Panc1 (cell line): Measurements from ENCODE around the gene ARHGEF39.

ENCODE experiments used
- POLR2AphosphoS5 ChIP-seq: IDR thresholded peaks from 2 replicates; pipeline ENCODE4 v1.6.1; 2012; ENCODE audit warnings: mild to moderate bottlenecking, low read depth, low read length, moderate library complexity
- SIN3A ChIP-seq: IDR thresholded peaks from 2 replicates; pipeline ENCODE4 v1.6.1; 2012; ENCODE audit warnings: low read depth, mild to moderate bottlenecking, low read length, moderate library complexity, borderline replicate concordance; ENCODE audit not compliant: insufficient read depth
- TCF7L2 ChIP-seq: IDR thresholded peaks from 2 replicates; pipeline ENCODE4 v1.6.1; 2011; ENCODE audit warnings: mild to moderate bottlenecking, low read depth, low read length, inconsistent platforms
- TF ChIP-seq, protein P1 (sequence below): fragments of 450-650 bp; IDR thresholded peaks from 2 replicates; pipeline ENCODE4 v1.5.1; 2017; ENCODE audit warnings: mild to moderate bottlenecking
- TF ChIP-seq, protein P2 (sequence below), 2 experiments: IDR thresholded peaks; 2 replicates each; pipeline ENCODE4 v1.6.1; 2011 to 2012; ENCODE audit warnings: low read depth in 2 of 2, control low read depth in 1 of 2, low read length in 1 of 2, mild to moderate bottlenecking in 1 of 2, moderate library complexity in 1 of 2; ENCODE audit not compliant: insufficient read depth in 1 of 2

DNA sequence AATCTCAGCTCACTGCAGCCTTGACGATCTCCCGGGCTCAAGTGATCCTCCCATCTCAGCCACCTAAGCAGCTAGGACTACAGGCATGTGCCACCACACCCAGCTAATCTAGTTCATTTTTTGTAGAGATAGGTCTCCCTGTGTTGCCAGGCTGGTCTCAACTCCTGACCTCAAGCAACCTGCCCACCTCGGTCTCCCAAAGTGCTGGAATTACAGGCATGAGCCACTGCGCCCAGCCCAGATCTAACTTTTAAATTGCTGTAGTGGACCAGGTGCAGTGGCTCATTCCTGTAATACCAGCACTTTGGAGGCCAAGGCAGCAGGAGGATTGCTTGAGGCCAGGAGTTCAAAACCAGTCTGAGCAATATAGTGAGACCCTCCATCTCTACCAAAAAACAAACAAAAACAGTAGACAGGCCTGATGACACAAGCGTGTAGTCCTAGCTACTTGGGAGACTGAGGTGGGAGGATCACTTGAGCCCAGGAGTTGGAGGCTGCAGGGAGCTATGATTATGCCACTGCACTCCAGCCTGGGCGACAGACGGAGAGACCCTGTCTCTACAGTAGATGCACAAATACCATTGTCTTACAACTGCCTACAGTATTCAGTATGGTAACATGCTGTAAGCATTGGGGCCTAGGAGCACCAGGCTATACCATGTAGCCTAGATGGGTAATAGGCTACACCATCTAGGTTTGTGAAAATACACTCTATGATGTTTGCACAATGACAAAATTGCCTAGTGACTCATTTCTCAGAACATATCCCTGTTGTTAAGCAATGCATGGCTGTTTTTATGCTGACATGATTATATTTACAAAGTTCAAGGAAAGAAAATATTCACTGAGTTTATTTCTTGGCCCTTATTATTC, 12.8 kb downstream of the ARHGEF39 start:
- TF ChIP-seq, protein P1, sequence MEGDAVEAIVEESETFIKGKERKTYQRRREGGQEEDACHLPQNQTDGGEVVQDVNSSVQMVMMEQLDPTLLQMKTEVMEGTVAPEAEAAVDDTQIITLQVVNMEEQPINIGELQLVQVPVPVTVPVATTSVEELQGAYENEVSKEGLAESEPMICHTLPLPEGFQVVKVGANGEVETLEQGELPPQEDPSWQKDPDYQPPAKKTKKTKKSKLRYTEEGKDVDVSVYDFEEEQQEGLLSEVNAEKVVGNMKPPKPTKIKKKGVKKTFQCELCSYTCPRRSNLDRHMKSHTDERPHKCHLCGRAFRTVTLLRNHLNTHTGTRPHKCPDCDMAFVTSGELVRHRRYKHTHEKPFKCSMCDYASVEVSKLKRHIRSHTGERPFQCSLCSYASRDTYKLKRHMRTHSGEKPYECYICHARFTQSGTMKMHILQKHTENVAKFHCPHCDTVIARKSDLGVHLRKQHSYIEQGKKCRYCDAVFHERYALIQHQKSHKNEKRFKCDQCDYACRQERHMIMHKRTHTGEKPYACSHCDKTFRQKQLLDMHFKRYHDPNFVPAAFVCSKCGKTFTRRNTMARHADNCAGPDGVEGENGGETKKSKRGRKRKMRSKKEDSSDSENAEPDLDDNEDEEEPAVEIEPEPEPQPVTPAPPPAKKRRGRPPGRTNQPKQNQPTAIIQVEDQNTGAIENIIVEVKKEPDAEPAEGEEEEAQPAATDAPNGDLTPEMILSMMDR = no peak
- TF ChIP-seq POLR2AphosphoS5 = no peak
- TF ChIP-seq, protein P2, sequence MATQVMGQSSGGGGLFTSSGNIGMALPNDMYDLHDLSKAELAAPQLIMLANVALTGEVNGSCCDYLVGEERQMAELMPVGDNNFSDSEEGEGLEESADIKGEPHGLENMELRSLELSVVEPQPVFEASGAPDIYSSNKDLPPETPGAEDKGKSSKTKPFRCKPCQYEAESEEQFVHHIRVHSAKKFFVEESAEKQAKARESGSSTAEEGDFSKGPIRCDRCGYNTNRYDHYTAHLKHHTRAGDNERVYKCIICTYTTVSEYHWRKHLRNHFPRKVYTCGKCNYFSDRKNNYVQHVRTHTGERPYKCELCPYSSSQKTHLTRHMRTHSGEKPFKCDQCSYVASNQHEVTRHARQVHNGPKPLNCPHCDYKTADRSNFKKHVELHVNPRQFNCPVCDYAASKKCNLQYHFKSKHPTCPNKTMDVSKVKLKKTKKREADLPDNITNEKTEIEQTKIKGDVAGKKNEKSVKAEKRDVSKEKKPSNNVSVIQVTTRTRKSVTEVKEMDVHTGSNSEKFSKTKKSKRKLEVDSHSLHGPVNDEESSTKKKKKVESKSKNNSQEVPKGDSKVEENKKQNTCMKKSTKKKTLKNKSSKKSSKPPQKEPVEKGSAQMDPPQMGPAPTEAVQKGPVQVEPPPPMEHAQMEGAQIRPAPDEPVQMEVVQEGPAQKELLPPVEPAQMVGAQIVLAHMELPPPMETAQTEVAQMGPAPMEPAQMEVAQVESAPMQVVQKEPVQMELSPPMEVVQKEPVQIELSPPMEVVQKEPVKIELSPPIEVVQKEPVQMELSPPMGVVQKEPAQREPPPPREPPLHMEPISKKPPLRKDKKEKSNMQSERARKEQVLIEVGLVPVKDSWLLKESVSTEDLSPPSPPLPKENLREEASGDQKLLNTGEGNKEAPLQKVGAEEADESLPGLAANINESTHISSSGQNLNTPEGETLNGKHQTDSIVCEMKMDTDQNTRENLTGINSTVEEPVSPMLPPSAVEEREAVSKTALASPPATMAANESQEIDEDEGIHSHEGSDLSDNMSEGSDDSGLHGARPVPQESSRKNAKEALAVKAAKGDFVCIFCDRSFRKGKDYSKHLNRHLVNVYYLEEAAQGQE (IDR thresholded peaks at IDR 0.05; ENCODE audit: insufficient read depth in 1 of 2, low read depth in 2 of 2, low read length in 1 of 2) = no peak
- no peak for TF ChIP-seq SIN3A
- no peak for TF ChIP-seq TCF7L2
